GM08714 (cell line): ENCODE measurements around the gene CFHR2.
"Not testable (repeated sequence)": the region's sequence is repeated elsewhere in the genome, so short reads cannot be mapped to it uniquely, and the experiment has no call there.

Source experiments
- H3K4me3 ChIP-seq: fragments of 200-500 bp; sonication (Bioruptor generic); 2 replicates; pipeline ENCODE4 v1.5.1; 2014; ENCODE audit warnings: mild to moderate bottlenecking, low read length, inconsistent platforms
- ZNF274 ChIP-seq: IDR thresholded peaks from 2 replicates; pipeline ENCODE4 v1.6.1; 2012; ENCODE audit warnings: mild to moderate bottlenecking, low read depth, low read length

The CFHR2 gene

GRCh38 chr1:196943568-196943967, at the start of gene CFHR2:
CFHR2 (plus strand) TSS chr1:196943738; CDS start chr1:196943881, 143 bp downstream.
- H3K4me3 ChIP-seq, result not testable (repeated sequence)

GRCh38 chr1:196896355-196896754, 47.2 kb upstream of the CFHR2 start:
- no peak for TF ChIP-seq ZNF274
- H3K4me3 ChIP-seq, result no peak overlapping the region

- no peak overlapping the region for H3K4me3 ChIP-seq
- TF ChIP-seq ZNF274, result no peak
Measured at GRCh38 chr1:196897158-196897828, 46.2 kb upstream of the CFHR2 start.

GRCh38 chr1:196902344-196902743, 41.2 kb upstream of the CFHR2 start:
- no peak for TF ChIP-seq ZNF274

DNA sequence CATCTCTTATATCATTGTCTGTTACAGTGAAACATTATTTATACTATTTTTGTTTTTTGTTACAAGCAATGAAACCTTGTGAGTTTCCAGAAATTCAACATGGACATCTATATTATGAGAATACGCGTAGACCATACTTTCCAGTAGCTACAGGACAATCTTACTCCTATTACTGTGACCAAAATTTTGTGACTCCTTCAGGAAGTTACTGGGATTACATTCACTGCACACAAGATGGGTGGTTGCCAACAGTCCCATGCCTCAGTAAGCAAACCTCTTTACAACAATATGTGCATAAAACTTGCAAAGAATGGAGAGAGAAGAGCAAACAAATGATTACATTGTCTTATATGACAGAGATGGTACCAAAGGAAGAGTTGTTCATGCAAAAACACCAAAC, 33.3 kb upstream of the CFHR2 start:
- H3K4me3 ChIP-seq, result no peak overlapping the region
- TF ChIP-seq ZNF274, result no peak

More at GRCh38 chr1:196902344-196902743, 41.2 kb upstream of the CFHR2 start:
- H3K4me3 ChIP-seq, result no peak overlapping the region

DNA sequence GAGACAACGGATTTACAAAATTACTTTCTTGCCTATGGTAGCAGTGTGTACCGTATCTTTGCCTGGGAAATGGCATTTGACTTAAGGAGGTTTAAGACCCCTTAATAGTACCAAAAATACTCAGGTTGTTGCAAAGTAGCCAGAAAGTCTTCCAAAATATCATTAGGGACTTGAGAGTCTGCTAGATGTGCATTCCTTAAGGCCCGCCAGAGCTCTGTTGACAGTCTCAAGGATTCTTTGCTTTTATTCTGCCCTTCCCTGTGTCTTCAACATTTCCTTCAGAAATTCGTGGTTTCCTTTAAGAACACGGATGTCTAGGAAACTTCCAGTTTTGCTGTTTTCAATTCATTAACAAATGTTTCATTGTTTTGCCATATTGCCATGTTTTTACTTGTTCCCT, 31.3 kb upstream of the CFHR2 start:
- not testable (repeated sequence) for H3K4me3 ChIP-seq

DNA sequence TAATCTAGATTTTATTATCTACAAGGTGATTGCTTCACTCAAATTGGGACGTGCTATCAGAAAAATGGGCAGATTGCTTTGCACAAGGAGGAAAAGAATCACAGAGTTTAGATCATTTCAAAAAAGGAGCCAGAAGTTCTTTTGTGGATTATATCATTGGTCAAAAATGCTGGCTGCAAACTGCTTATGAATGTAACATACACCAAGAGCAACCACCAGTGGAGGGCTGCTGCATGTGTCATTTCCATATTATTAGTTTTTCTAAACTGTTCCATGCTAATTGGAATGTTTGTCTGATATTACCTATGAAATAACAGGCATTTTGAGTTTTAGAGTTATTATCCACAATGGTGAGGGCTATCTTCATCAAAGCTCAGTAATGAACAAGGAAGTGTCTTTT, 16.7 kb upstream of the CFHR2 start:
- not testable (repeated sequence) for H3K4me3 ChIP-seq

DNA sequence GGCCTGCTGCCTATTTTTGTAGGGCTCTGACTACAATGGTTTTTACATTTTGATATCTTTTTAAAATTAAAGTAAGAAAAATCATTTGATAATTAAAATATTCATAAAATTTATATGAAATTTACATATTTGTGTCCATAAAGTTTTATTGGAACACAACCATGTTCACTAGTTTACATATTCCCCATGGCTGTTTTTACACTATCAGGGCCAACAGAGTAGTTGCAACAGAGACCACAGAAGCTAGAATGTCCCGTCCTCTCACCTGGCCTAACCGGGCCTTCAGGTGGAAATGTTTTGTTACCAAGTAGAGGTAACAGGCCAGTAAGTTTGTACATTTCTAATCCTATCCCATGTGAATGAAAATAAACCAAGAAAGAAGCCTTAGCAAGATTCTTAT, 10.7 kb upstream of the CFHR2 start:
- H3K4me3 ChIP-seq, result not testable (repeated sequence)

DNA sequence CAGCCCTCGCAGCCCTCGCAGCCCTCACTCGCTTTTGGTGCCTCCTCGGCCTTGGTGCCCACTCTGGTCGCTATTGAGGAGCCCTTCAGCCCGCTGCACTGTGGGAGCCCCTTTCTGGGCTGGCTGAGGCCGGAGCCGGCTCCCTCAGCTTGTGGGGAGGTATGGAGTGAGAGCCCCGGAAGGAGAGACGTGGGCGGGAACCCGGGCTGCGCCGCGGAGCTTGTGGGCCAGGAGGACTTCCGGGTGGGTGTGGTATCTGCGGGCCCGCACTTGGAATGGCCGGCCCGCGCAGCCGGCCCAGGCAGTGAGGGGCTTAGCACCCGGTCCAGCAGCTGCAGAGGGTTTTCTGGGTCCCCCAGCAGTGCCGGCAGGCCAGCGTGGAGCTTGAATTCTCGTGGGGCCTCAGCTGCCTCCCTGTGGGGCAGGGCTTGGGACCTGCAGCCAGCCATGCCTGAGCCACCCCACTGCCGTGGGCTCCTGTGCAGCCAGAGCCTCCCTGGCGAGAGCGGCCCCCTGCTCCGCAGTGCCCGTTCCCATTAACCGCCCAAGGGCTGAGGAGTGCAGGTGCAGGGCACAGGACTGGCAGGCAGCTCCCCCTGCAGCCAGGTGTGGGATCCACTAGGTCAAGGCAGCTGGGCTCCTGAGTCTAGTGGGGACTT, 9.9 kb upstream of the CFHR2 start:
- no peak for TF ChIP-seq ZNF274
- no peak overlapping the region for H3K4me3 ChIP-seq

DNA sequence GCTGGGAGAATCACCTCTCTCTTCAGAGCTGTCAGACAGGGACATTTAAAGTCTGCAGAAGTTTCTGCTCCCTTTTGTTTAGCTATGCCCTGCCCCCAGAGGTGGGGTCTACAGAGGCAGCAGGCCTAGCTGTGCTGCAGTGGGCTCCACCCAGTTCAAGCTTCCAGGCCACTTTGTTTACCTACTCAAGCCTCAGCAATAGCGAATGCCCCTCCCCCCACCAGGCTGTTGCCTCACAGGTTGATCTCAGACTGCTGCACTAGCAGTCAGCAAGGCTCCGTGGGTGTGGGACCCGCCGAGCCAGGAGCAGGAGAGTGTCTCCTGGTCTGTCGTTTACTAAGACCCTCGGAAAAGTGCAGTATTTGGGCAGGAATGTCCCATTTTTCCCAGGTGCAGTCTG, 2.1 kb upstream of the CFHR2 start:
- not testable (repeated sequence) for H3K4me3 ChIP-seq

- no peak for TF ChIP-seq ZNF274
- H3K4me3 ChIP-seq, result no peak overlapping the region
Measured at GRCh38 chr1:196951711-196952394, 8.3 kb downstream of the CFHR2 start.

- no peak for TF ChIP-seq ZNF274
- no peak overlapping the region for H3K4me3 ChIP-seq
Measured at GRCh38 chr1:196954778-196955177, 11.2 kb downstream of the CFHR2 start.

DNA sequence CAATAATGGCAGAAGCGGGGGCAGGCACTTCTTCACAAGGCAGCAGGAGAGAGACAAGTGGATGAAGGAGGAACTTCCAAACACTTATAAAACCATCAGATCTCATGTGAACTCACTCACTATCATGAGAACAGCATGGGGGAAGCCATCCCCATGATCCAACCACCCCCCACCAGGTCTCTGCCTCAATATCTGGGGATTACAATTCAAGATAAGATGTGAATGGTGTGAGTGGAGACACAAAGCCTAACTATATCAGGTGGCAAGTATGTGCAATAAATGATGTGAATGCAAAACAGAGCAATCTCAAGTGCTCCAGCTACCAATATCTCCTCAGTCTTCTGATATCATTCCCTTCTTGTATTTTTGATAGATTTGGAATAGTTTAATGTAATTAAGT, 12.4 kb downstream of the CFHR2 start:
- TF ChIP-seq ZNF274, result no peak
- H3K4me3 ChIP-seq, result no peak overlapping the region

- H3K4me3 ChIP-seq, result no peak overlapping the region
- TF ChIP-seq ZNF274, result no peak
Measured at GRCh38 chr1:196960854-196961253, 17.3 kb downstream of the CFHR2 start.

DNA sequence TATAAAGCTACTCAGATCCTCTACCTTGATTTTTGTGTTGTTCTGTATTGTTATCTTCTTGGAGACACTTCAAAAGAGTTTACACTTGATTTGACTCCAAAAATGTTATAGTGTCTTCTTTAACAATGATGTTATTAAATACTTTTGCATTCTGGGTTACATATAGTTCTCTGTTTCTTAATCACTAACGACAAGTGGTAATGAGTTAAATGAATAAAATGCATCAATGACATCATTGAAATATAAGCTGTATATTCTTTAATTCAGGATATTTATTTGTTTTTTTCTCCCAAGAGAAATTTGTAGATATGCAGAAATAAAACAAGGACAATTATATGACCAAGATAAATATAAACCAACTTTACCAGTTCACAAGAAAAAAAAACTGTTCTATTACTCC, 26.6 kb downstream of the CFHR2 start:
- TF ChIP-seq ZNF274, result no peak

More for the DNA sequence above, 26.6 kb downstream of the CFHR2 start:
- no peak overlapping the region for H3K4me3 ChIP-seq
